ENCODE data around the gene PLEKHA4. TPM values are rescaled to one million over a fixed set of nuclear protein-coding genes. Genes with fewer than 3 reads are reported as not detected.

Gene PLEKHA4
- total and polyA plus RNA-seq, 9 of the 15 experiments (the other 6 are each of a cell fraction or from before 2014, with no cell fraction given), result 0.07 to 30.8 (median 11.4) TPM

GRCh38 chr19:48802623-48803022 lies 65.8 kb downstream of the PLEKHA4 start:
- intact Hi-C loops (cut with micrococcal nuclease), result no loop called here
- FAIRE-seq (no peak), ATAC-seq (no peak), DNase-seq (ENCODE audit: extremely low read depth in 1 of 4, low spot score in 3 of 4) (no peak)
- Histone ChIP-seq H3K4me1 (replicated peaks in 1 of 2; ENCODE audit: control insufficient read depth in 2 of 2, insufficient read depth in 2 of 2, low read length in 2 of 2) (peaks cover 8 to 34% of the 10 kb centered on the region in 2 experiments), H4K20me1 (replicated peaks; ENCODE audit: control insufficient read depth, insufficient read depth, low read length) (no peaks in the 10 kb centered on the region), H3K36me3 (ENCODE audit: control insufficient read depth, insufficient read depth, low read length) (peaks cover 42% of the 10 kb centered on the region; the same call in 1 of the 3 replicates), H3K4me3 (no peak overlapping the region), H3K9ac (ENCODE audit: insufficient read depth in 1 of 2, low read depth in 2 of 2, low read length in 2 of 2) (no peak overlapping the region), H3K4me2 (ENCODE audit: insufficient read depth, low read length) (no peak overlapping the region), H2AFZ (ENCODE audit: low read depth, low read length) (no peak overlapping the region), H3K27me3 (ENCODE audit: control insufficient read depth in 2 of 2, insufficient read depth in 2 of 2, low read length in 2 of 2) (no peaks in the 10 kb centered on the region), H3K9me3 (replicated peaks; ENCODE audit: control insufficient read depth, insufficient read depth, low read depth, low read length) (no peaks in the 10 kb centered on the region), H3K79me2 (ENCODE audit: control insufficient read depth, insufficient read depth, low read length) (peaks cover 17% of the 10 kb centered on the region), H3K27ac (ENCODE audit: extremely low read depth, low read depth, low read length) (no peak overlapping the region), H3K9me1 (ENCODE audit: control insufficient read depth, insufficient read depth, low read length) (no peaks in the 10 kb centered on the region)
- no TSS peak for BruUV-seq (replicated peaks)
- ChIA-PET CTCF (ENCODE audit: low intra/inter-chr PET ratio) (no interaction called here), POLR2A (interaction anchor here (0.7 to 1.3 kb wide), 2 partner anchors 16 to 71 kb away, joined by 3 to 4 read pairs; no protein-coding TSS in a partner anchor)
- WGBS (ENCODE audit: insufficient coverage, low coverage, missing lambda C conversion rate), result 88% methylated on average over 2 of the region's 2 CpGs
- in situ Hi-C loops (cut with MboI), result no loop called here
- no peak for TF ChIP-seq PRMT5 (CRISPR knock-in tag; IDR thresholded peaks at IDR 0.05)
- no peak for TF ChIP-seq FOXA3 (CRISPR knock-in tag; conservative IDR thresholded peaks at IDR 0.05 in 1 of 2, IDR thresholded peaks at IDR 0.05 in 1 of 2)
- no peak for TF ChIP-seq SMARCA5 (IDR thresholded peaks at IDR 0.05)
- TF ChIP-seq TOE1 (IDR thresholded peaks at IDR 0.05; ENCODE audit: borderline replicate concordance), result no peak
- TF ChIP-seq TOE1 (CRISPR knock-in tag; IDR thresholded peaks at IDR 0.05; ENCODE audit: borderline replicate concordance, low read depth), result no peak
- TF ChIP-seq NEUROD1 (IDR thresholded peaks at IDR 0.05; ENCODE audit: borderline replicate concordance, low read depth, low read length, partially characterized antibody), result no peak
- TF ChIP-seq DDX20 (tag; IDR thresholded peaks at IDR 0.05; ENCODE audit: low read depth), result no peak
- no peak for TF ChIP-seq TARDBP (IDR thresholded peaks at IDR 0.05)
- no peak for TF ChIP-seq CHD4 (IDR thresholded peaks at IDR 0.05; ENCODE audit: insufficient read depth, insufficient replicate concordance, low read depth, low read length, poor library complexity, severe bottlenecking)
- TF ChIP-seq PHB2 (IDR thresholded peaks at IDR 0.05; ENCODE audit: low read depth), result no peak
- TF ChIP-seq CREB5 (CRISPR knock-in tag; IDR thresholded peaks at IDR 0.05), result no peak
- TF ChIP-seq CREBBP (IDR thresholded peaks at IDR 0.05; ENCODE audit: low read depth, low read length), result no peak
- TF ChIP-seq ZBTB17 (CRISPR knock-in tag; IDR thresholded peaks at IDR 0.05), result no peak
- TF ChIP-seq ARID3A (IDR thresholded peaks at IDR 0.05; ENCODE audit: borderline replicate concordance, low read depth, low read length), result no peak
- TF ChIP-seq ATF6 (CRISPR knock-in tag; IDR thresholded peaks at IDR 0.05), result no peak
- TF ChIP-seq MNT (conservative IDR thresholded peaks at IDR 0.05), result no peak
- TF ChIP-seq MCM5 (IDR thresholded peaks at IDR 0.05; ENCODE audit: low read depth), result no peak
